Measurements from ENCODE around the gene STUB1.

STUB1 gene
- total RNA-seq, result 42.0 reads per million, percentile 64 among the genes with 10 or more reads in this experiment

DNA sequence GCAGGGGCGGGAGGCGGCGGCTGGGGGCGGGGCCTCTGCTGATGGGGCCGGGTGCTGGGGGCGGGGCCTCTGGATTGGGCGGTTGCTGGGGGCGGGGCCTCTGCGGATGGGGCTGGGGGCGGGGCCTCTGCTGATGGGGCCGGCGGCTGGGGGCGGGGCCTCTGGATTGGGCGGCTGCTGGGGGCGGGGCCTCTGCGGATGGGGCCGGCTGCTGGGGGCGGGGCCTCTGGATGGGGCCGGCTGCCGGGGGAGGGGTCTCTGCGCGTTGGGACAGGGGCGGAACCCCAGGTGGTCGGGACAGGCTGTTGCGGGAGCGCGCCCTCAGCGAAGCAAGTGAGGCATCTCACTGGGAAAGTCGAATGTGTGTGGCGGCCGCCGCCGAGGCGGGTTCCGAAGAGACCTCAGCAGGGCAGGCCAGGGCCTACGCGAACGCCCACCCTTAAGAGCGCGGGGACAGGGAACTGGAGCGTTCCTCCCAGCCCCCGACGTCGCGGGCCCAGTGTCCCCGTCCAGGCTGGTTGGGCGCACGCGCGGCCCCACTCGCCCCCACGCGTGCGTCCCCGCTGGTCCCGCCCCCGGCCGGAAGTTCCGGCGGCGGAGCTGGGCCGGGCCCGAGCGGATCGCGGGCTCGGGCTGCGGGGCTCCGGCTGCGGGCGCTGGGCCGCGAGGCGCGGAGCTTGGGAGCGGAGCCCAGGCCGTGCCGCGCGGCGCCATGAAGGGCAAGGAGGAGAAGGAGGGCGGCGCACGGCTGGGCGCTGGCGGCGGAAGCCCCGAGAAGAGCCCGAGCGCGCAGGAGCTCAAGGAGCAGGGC is at the start of gene STUB1:
STUB1 (plus strand) TSS at position 597 of the 811 bp plus-strand sequence; CDS start at position 713, 116 bp downstream.
- DNase-seq, result peak; percentile 84

DNA sequence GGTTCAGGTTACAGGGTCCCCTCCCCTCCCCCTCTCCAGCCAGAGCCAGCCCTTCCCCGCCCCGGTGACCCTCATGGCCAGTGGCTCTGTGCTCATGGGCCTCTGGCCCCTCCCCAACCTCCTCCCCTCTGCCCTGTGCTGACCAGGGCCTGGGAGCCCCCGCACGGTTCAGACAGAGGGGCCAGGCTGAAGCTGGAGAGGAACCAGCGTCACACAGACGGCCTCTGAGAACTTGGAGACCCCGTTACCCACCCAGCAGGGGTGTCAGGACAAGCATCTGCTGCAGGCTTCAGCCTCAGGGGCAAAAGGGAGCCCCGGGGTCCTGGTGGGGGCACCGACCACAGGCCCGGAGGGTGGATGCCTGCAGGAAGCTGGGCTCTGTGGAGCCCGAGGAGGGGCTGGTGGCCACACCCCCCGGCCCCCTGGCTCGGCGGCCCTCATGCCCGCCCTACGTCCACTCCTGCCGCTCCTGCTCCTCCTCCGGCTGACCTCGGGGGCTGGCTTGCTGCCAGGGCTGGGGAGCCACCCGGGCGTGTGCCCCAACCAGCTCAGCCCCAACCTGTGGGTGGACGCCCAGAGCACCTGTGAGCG is 49.3 kb upstream of the STUB1 start, which contains the start of gene WFIKKN1:
WFIKKN1 (plus strand) TSS at position 171 of the 591 bp plus-strand sequence; CDS start at position 440, 269 bp downstream.
- no peak for DNase-seq

DNA sequence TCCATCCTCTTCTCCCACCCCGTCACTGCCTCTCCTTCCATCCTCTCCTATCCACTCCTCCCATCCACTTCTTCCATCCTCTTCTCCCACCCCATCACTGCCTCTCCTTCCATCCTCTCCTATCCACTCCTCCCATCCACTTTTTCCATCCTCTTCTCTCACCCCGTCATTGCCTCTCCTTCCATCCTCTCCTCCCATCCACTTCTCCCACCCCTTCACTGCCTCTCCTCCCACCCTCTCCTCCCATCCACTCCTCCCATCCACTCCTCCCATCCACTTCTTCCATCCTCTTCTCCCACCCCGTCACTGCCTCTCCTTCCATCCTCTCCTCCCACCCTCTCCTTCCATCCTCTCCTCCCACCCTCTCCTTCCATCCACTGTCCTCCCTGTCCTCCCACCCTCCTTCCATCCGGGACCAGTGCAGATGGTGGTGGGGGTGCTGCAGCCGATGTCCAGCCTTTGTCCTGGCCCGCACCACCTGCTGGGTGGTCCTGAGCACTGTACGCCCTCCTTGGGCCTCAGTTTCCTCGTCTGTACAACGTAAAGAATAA is 48.3 kb upstream of the STUB1 start:
- no peak for DNase-seq

DNA sequence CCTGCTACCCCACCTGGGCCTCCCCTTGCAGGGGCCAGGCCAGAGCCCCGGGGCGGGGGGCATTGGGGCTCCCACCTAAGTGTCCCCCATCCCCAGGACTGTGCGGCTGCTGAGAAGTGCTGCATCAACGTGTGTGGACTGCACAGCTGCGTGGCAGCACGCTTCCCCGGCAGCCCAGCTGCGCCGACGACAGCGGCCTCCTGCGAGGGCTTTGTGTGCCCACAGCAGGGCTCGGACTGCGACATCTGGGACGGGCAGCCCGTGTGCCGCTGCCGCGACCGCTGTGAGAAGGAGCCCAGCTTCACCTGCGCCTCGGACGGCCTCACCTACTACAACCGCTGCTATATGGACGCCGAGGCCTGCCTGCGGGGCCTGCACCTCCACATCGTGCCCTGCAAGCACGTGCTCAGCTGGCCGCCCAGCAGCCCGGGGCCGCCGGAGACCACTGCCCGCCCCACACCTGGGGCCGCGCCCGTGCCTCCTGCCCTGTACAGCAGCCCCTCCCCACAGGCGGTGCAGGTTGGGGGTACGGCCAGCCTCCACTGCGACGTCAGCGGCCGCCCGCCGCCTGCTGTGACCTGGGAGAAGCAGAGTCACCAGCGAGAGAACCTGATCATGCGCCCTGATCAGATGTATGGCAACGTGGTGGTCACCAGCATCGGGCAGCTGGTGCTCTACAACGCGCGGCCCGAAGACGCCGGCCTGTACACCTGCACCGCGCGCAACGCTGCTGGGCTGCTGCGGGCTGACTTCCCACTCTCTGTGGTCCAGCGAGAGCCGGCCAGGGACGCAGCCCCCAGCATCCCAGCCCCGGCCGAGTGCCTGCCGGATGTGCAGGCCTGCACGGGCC is 47.5 kb upstream of the STUB1 start:
- no peak for DNase-seq

DNA sequence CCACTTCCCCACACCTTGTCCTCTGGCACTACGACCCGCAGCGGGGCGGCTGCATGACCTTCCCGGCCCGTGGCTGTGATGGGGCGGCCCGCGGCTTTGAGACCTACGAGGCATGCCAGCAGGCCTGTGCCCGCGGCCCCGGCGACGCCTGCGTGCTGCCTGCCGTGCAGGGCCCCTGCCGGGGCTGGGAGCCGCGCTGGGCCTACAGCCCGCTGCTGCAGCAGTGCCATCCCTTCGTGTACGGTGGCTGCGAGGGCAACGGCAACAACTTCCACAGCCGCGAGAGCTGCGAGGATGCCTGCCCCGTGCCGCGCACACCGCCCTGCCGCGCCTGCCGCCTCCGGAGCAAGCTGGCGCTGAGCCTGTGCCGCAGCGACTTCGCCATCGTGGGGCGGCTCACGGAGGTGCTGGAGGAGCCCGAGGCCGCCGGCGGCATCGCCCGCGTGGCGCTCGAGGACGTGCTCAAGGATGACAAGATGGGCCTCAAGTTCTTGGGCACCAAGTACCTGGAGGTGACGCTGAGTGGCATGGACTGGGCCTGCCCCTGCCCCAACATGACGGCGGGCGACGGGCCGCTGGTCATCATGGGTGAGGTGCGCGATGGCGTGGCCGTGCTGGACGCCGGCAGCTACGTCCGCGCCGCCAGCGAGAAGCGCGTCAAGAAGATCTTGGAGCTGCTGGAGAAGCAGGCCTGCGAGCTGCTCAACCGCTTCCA is 46.7 kb upstream of the STUB1 start:
- DNase-seq, result no peak

DNA sequence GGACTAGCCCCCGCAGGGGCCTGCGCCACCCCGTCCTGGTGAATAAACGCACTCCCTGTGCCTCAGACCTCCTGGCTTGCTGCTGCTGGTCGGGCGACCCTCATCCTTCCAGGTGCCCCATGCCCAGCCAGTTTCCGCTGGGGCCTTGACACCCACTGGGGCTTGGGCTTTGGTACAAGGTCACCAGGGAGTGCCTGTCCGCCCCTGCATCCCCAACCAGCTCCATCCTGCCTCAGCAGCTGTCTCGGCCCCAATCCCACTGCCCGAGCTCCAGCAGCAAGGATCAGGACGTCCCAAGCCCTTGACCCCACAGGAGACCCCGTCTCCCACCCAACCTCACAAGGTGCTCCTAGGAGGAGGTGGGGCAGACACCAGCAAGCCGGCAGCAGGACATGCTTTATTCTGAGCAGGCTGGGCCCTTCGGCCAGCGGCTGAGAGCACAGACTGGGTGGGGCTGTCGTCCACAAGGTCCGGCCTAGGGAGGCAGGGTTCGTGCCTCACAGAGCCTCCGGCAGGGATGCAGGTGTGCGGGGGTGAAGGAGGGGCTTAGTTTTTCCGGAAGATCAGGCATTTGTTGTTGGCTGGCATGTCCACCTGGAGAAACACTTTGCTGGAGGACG is 46.0 kb upstream of the STUB1 start:
- DNase-seq, result no peak

DNA sequence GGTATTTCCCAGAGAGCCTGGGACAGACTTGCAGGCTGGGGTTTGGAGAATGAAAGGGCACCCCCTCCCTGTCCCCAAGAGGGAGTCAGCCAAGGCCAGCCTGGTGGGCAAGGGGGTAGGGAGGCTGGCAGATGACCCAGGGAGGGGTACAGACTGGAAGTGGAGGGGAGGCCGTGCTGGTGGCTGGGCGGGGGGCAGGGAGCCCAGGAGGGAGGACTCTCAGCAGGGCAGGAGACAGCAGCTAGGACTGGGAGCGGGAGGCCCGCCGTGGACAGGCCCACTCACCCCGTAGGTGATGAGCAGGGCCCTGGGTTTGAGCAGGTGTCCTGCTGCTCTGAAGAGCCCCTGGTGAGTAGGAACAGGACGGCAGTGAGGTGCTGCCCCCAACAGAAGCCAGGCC is 45.2 kb upstream of the STUB1 start:
- DNase-seq, result no peak

DNA sequence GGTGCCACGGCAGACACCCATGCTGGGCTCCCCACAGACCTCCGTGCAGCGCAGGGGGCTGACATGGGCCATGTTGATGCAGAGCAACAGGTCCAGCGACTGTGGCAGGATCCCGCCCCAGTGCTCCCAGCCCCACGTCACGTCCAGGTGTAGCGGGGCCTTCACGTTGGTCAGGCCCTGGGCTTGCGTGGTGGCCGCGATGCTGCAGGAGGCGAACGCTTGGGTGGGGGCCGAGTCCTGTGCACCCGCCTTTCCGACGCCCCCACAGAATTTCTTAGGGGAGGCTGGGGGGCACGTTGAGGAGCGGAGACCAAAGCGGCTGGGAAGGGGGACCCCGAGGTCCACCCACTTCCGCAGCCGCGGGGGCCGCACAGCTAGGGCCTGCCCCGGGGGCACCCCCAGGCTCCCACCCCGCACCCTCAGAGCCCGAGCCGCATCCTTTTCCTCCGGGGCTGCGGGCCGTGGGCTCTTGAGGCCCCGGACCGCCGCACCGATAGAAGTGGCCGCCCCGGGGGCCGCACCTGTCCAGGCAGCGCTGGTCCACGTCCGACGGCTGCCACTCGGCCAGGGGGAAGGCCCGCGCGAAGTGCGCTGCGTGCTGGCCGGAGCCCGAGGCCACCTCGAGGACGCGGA is 44.5 kb upstream of the STUB1 start:
- no peak for DNase-seq

DNA sequence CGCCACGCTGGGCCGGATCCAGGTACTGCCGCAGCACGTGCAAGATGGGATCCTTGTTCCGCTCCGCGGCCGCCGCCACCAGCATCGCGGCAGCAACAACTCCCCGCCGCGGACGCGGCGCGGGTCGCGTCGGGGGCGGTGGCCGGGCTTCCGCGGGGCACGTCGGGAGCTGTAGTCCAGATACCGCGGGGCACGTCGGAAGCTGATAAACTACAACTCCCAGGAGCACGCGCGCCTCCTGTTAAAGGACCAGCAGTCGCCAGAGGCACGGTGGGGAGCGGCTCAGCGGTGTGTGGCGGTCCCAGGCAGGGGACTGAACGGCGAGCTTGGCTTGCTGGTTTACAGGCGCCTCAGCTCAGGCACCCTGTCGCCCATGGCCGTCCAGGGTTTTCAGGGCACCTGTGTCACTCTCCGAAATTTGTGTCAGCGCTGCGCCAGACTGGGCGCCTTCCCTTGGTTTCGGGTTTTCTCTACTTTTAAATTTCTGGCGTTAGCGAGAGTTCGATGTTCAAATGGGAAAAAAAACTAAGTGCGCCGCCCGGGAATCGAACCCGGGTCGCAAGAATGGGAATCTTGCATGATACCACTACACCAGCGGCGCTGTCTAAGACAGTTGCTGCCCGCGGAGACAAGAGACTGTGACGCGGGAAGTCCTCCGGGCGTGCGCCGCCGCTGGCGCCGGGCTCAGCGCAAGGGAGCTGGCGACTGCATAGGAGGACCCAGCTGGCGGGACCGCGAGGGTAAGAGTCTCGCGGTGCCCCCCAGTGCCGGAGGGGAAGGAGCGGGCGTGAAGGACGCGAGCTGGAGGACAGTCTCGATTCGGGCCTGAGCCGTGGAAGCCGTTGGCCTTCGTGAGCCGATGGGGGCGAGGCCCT is 43.8 kb upstream of the STUB1 start, which contains the start of gene METTL26:
METTL26 (minus strand) TSS at position 100 of the 875 bp plus-strand sequence; CDS start at position 85, 15 bp downstream.
- DNase-seq, result peak; percentile 93

DNA sequence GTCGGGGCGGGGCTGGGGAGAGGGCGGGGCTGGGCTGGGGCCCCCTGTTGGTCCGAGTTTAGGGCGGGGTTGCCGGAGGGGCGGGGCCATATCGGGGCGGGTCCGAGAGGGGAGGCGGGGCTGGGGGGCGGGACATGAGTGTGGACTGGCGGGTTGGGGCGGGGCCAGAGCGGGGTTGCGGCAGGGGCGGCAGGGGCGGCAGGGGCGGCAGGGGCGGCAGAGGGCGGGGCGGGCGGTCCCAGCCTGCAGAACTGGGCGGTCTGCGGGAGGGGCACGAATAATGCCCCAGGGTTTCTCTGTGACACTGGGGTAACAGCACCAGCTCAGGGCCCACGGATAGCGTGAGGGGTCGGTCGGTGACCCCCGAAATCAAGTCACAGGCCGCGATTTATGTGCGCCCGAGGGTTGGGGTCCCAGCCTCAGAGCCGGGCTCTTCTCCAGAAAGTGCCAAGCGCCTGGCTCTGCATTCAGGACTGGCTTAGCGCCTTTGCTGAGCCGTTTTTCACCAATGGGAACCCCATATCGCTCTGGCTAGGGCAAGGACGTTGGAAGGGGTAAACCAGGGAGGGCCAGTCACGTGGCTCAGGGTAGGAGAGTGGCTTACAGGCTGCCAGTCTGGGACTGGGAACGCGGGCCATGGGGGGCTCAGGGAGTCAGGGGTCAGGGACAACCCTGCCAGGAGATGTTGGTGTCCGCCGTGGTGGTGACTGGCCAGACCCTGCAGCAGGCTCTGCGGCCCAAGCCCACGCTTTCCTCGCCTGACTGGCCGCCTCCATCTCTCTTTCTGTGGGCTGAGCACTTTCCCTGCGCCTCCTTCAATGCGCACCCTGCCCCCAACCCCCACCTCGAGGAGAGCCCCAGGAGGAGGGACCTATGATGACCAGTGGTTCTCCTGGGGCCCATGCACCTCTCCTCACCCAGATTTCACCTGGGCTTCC is 42.9 kb upstream of the STUB1 start:
- DNase-seq, result peak; percentile 79

DNA sequence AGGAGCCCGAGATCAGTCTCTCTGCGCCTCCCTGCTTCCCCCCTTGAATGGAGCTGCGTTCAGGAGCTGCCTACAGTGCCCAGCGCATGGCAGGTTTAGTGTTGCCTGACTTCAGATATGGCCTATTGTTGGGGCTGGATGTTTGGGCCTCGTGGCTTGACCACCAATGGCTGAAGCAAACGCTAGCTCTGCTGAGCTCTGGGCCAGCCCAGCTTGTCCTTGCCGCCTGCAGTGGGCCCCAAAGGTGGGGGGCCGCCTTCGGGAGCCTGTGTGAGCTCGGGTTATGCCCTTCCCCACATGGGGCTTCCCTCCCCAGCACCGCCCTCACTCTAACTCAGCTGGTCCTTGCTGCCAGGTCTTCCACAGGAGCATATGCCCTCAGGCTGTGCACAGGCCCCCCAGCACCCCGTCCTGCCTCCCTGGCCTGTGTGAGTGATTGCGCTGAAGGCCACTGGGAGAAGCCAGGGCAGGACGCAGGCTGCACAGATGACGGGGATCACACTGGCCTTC is 42.1 kb upstream of the STUB1 start:
- DNase-seq, result no peak

DNA sequence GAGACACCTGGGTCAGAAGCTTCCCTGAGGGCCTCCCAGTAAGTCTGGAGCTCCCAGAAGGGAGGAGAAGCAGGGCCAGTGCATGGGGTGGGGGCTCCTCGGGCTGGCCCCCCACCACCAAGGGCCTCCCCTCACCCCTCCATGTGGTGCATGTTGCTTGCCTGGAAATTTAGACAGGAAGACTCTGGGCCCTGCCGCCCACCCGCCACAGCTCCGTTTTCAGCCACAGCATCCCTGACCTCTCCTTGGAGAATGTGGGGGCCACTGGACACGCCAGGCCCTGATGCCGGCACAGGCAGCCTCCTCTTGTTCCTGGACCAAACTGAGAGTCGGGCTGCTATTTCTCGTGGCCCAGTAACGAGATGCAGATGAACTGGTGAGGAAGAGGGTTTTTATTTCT is 41.4 kb upstream of the STUB1 start:
- no peak for DNase-seq

DNA sequence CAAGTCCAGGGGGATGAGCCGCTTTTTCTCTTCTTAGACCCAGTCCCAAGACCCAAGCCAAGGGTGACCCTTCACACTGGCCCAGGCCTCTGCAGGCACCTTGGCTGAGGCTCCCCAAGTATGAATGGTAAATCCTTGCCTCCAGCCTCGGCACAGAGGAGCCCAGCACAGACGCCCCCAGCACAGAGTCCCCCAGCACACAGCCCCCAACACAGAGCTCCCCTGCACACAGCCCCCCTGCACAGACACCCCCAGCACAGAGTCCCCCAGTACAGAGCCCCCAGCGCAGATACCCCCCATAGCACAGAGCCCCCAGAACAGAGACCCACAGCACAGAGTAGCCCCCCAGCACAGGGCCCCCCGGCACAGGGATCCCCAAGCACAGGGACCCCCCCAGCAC is 39.6 kb upstream of the STUB1 start:
- DNase-seq, result no peak

DNA sequence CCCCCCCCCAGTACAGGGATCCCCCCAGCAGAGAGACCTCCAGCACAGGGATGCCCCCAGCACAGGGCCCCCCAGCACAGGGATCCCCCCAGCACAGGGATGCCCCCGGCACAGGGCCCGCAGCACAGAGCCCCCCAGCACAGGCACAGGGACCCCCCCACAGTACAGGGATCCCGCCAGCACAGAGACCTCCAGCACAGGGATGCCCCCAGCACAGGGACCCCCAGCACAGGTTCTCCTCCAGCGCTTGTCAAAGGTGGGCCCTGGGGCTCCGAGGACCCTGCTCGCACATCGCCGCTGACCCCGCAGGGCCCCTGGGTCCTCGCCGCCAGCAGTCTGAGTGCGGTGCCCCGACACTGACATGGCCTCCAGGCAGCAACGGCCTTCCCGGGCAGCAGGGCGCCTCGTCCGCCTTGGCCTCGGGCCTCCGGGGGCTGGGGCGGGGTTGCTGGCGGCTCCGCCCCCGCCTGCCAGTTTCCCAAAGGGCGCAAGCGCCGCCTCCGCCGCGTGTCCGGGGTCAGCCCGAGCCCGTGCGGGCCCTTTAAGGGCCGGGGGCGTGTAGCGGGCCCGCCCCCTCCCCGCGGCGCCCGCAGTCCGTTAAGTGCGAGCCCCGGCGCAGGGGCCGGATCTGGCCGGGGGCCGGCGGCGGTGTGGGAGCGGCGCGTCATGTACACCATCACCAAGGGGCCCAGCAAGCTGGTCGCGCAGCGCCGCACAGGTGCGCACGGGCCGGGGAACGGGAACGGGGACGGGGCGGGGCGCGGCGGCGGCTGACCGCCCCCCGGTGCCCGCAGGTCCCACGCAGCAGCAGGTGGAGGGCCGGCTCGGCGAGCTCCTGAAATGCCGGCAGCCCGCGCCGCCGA is 38.7 kb upstream of the STUB1 start, which contains the start of gene MCRIP2:
MCRIP2 (plus strand) TSS at position 503 of the 863 bp plus-strand sequence; CDS start at position 667, 164 bp downstream.
- DNase-seq, result peak; percentile 38

DNA sequence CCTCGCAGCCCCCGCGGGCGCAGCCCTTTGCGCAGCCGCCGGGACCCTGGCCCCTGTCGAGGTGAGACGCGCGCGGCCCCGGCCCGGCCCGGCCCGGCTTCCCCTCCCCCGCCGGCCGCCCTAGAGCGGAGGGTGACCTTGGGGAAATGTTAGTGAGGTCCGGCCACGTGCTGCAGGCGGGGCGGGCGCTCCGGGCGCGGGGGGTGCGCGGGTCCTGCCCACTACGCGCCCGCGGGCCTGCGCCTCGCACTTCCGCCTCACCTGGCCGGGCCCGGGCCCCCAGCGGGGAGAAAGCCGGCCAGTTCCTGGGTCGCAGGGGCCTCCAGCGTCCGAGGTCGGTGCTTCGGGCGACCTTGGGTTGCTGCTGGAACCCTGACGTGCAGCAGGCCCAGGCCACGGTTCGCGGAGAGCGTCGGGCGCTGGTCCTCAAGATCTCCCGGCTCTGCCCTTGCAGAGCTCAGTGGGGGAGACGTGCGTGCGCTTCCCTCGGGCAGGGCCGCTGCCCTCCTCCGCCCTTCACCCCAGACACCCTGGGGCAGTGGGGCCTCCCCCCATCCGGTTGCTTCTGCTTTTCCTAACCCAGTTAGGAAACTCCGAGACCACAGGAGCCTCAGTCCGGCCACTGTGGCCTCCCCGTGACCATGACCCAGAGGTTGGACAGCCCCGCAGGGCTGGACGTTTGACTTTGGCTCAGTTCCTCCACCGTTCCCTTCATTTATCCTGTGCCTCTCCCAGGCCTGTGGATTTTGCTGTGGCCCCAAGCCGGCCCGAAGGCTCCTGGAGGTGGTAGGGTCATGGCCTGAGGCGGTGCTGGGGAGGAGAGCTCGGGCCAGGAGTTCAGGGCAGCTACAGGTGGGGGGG is 37.8 kb upstream of the STUB1 start:
- no peak for DNase-seq

DNA sequence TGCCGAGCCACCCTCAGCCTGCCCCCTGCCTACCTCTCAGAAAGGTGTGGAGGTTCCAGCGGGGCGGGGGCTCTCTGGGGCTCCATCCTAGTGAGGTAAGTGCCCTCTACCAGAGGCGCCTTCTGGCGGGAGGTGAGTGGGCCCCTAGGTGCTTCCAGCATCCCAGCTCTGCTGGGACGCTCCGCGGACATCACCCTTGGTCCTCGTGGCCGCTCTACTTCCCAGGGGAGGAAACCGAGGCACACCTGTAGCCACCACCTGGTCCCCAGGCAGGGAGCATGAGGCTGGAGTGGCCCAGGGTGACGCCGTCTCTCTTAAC is 37.2 kb upstream of the STUB1 start:
- DNase-seq, result no peak

DNA sequence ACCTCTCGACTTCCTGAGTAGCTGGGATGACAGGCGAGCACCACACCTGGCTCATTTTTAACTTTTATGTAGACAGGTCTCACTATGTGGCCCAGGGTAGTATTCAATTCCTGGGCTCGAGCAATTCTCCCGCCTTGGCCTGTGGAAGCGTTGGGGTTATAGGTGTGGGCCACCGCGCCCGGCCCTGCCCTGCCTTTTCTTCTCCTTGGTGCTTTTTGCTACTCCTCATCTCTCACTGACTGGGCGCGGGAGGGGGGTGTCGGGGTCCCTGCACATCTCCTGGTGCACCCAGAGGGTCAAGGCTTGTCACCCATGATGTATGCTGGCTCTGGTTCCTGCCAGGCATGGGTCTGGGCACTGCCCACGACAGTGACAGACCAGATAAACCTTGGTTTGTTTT is 35.7 kb upstream of the STUB1 start:
- DNase-seq, result no peak

All from effector CD4-positive, alpha-beta T cell (primary cell).